ENCODE data around the gene RNF130. TPM values are rescaled to one million over a fixed set of nuclear protein-coding genes. Genes with fewer than 3 reads are reported as not detected.

Gene RNF130
- total and polyA plus RNA-seq, 9 of the 15 experiments (the other 6 are each of a cell fraction or from before 2014, with no cell fraction given): 5.8 to 39.4 (median 27.1) TPM

DNA sequence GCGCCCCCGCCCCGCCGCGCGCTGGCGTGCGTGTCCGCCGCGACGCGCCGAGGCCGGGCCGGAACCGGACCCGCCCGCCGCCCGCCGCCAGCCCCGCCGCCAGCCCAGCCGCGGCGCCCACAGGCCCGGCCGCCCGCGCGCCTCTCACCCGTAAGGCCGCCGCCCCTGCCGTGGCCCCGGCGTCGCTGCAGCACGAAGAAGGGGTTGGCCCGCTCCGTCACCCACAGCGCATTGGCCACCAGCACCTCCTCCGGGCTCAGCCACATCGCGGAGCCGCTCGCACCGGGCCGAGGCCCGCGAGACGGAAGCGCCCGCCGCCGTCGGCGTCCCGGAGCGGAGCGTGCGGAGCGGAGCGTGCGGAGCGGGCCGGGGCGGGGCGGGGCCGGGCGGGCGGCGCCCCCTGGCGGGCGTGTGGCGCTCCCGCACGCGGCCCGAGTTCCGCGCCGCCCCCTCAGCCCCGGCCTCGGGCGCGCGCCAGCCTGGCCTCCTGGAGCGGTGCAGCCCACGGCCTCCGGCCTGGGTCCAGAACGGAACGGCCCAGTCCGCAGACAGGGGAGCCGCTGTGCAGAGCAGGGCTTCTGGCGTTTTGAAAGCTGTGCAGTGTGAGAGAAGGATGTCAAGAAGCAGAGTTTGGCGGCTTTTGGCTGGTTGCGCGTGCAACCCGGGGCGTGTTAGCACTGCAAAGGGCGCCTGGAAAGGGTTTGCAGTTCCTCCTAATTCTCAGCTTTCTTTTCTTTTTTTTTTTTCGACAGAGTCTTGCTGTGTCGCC lies 163.8 kb downstream of the RNF130 start, which contains the start of gene TBC1D9B:
Gene TBC1D9B, minus strand, starts transcription at position 342 of the 769 bp plus-strand sequence. Its CDS starts 76 bp downstream, at position 266.
- 22% methylated on average over 20 of the region's 105 CpGs for WGBS (ENCODE audit: insufficient coverage, low coverage, missing lambda C conversion rate)
- peak; percentile 93 for ATAC-seq
- intact Hi-C loops (cut with micrococcal nuclease) (loop anchor here (1.0 to 5.0 kb wide), 2 partner anchors 100 to 144 kb away; partner anchors contain the start of gene MGAT4B), in situ Hi-C loops (cut with MboI) (no loop called here)
- H3K4me2 ChIP-seq (ENCODE audit: insufficient read depth, low read length): peak within 1 kb of the TSS; percentile 79
- H3K36me3 ChIP-seq (ENCODE audit: control insufficient read depth, insufficient read depth, low read length): peaks cover 30% of the 10 kb centered on the region; the same call in 2 of the 3 replicates
- DNase-seq (ENCODE audit: extremely low read depth in 1 of 4, low spot score in 3 of 4): peak; percentile 80 to 91 (median 87)
- H3K27me3 ChIP-seq (ENCODE audit: control insufficient read depth in 2 of 2, insufficient read depth in 2 of 2, low read length in 2 of 2): no peaks in the 10 kb centered on the region
- peak within 1 kb of the TSS; percentile 66; the same call in 1 of the 3 replicates for H3K27ac ChIP-seq (ENCODE audit: extremely low read depth, low read depth, low read length)
- no peaks in the 10 kb centered on the region for H3K9me1 ChIP-seq (ENCODE audit: control insufficient read depth, insufficient read depth, low read length)
- H3K4me3 ChIP-seq: peak within 1 kb of the TSS; percentile 61
- peak within 1 kb of the TSS; percentile 90 for H2AFZ ChIP-seq (ENCODE audit: low read depth, low read length)
- no peaks in the 10 kb centered on the region for H4K20me1 ChIP-seq (replicated peaks; ENCODE audit: control insufficient read depth, insufficient read depth, low read length)
- ChIA-PET CTCF (ENCODE audit: low intra/inter-chr PET ratio) (interaction anchor here (0.7 kb wide), 1 partner anchor 41 kb away, joined by 3 read pairs; no protein-coding TSS in a partner anchor), POLR2A (interaction anchor here (1.3 kb wide), 1 partner anchor 105 kb away, joined by 3 read pairs; no protein-coding TSS in a partner anchor)
- BruUV-seq (replicated peaks): no TSS peak
- no peak for FAIRE-seq
- H3K79me2 ChIP-seq (ENCODE audit: control insufficient read depth, insufficient read depth, low read length): peaks cover 25% of the 10 kb centered on the region
- H3K4me1 ChIP-seq (replicated peaks in 1 of 2; ENCODE audit: control insufficient read depth in 2 of 2, insufficient read depth in 2 of 2, low read length in 2 of 2): peaks cover 6 to 35% of the 10 kb centered on the region in 2 experiments; a peak in 4 of 5 replicates
- no peaks in the 10 kb centered on the region for H3K9me3 ChIP-seq (replicated peaks; ENCODE audit: control insufficient read depth, insufficient read depth, low read depth, low read length)
- H3K9ac ChIP-seq (ENCODE audit: insufficient read depth in 1 of 2, low read depth in 2 of 2, low read length in 2 of 2): peak within 1 kb of the TSS; percentile 69 to 95; a peak in 3 of 4 replicates
- no peak for TF ChIP-seq NR3C1 (CRISPR knock-in tag; IDR thresholded peaks at IDR 0.05)
- TF ChIP-seq POLR2AphosphoS5 (IDR thresholded peaks at IDR 0.05; ENCODE audit: control insufficient read depth, insufficient read depth, low read depth, low read length): 0 out of 2 replicates have a peak, but pooled peaks have one; percentile 41
- no peak for TF ChIP-seq TSC22D4 (tag; IDR thresholded peaks at IDR 0.05)
- no peak for TF ChIP-seq MCM5 (IDR thresholded peaks at IDR 0.05; ENCODE audit: low read depth)
- no peak for TF ChIP-seq ZBTB17 (CRISPR knock-in tag; IDR thresholded peaks at IDR 0.05)
- TF ChIP-seq ZNF695 (CRISPR knock-in tag; IDR thresholded peaks at IDR 0.05): no peak
- TF ChIP-seq ZNF354B (CRISPR knock-in tag; IDR thresholded peaks at IDR 0.05): no peak
- no peak for TF ChIP-seq BMI1 (IDR thresholded peaks at IDR 0.05; ENCODE audit: low read length)
- peak; percentile 59 for TF ChIP-seq CCNT2 (IDR thresholded peaks at IDR 0.05; ENCODE audit: borderline replicate concordance, extremely low read depth, insufficient read length, low read depth, low read length)
- TF ChIP-seq, protein P1, sequence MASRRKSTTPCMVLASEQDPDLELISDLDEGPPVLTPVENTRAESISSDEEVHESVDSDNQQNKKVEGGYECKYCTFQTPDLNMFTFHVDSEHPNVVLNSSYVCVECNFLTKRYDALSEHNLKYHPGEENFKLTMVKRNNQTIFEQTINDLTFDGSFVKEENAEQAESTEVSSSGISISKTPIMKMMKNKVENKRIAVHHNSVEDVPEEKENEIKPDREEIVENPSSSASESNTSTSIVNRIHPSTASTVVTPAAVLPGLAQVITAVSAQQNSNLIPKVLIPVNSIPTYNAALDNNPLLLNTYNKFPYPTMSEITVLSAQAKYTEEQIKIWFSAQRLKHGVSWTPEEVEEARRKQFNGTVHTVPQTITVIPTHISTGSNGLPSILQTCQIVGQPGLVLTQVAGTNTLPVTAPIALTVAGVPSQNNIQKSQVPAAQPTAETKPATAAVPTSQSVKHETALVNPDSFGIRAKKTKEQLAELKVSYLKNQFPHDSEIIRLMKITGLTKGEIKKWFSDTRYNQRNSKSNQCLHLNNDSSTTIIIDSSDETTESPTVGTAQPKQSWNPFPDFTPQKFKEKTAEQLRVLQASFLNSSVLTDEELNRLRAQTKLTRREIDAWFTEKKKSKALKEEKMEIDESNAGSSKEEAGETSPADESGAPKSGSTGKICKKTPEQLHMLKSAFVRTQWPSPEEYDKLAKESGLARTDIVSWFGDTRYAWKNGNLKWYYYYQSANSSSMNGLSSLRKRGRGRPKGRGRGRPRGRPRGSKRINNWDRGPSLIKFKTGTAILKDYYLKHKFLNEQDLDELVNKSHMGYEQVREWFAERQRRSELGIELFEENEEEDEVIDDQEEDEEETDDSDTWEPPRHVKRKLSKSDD (conservative IDR thresholded peaks at IDR 0.05; ENCODE audit: low read length): no peak
- peak; percentile 80; the same call in 1 of the 2 replicates for TF ChIP-seq CTBP1 (IDR thresholded peaks at IDR 0.05; ENCODE audit: borderline replicate concordance)
- TF ChIP-seq, protein P2, sequence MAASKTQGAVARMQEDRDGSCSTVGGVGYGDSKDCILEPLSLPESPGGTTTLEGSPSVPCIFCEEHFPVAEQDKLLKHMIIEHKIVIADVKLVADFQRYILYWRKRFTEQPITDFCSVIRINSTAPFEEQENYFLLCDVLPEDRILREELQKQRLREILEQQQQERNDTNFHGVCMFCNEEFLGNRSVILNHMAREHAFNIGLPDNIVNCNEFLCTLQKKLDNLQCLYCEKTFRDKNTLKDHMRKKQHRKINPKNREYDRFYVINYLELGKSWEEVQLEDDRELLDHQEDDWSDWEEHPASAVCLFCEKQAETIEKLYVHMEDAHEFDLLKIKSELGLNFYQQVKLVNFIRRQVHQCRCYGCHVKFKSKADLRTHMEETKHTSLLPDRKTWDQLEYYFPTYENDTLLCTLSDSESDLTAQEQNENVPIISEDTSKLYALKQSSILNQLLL (CRISPR knock-in tag; IDR thresholded peaks at IDR 0.05; ENCODE audit: borderline replicate concordance): no peak
- no peak for TF ChIP-seq ZFP36 (IDR thresholded peaks at IDR 0.05; ENCODE audit: low read depth, low read length, partially characterized antibody)
- no peak for TF ChIP-seq PYGO2 (tag; IDR thresholded peaks at IDR 0.05)
- TF ChIP-seq TEAD4 (IDR thresholded peaks at IDR 0.05; ENCODE audit: low read length): no peak
- TF ChIP-seq TEAD4 (CRISPR knock-in tag; IDR thresholded peaks at IDR 0.05; ENCODE audit: borderline replicate concordance): no peak
- TF ChIP-seq NBN (IDR thresholded peaks at IDR 0.05; ENCODE audit: low read depth): no peak
